SK-N-MC (cell line): ENCODE results near the gene PRR23A.

Source experiments
- EZH2 ChIP-seq: fragments of 200-600 bp; sonication (generic); IDR thresholded peaks from one replicate; pipeline ENCODE4 v1.6.1; 2017; ENCODE audit warnings: antibody characterized with exemption
- POLR2AphosphoS5 ChIP-seq: IDR thresholded peaks from 2 replicates; pipeline ENCODE4 v1.6.1; 2012; ENCODE audit warnings: mild to moderate bottlenecking, low read depth, low read length, borderline replicate concordance

GRCh38 chr3:139006051-139006716 is at the start of gene PRR23A:
- TF ChIP-seq EZH2 (no peak), POLR2AphosphoS5 (no peak)
